ENCODE results near the gene ZNF853. TPM values are rescaled to one million over a fixed set of nuclear protein-coding genes. Genes with fewer than 3 reads are reported as not detected.

Gene ZNF853
- total and polyA plus RNA-seq, 12 donors: 1.2 to 15.3 (median 4.7) TPM

DNA sequence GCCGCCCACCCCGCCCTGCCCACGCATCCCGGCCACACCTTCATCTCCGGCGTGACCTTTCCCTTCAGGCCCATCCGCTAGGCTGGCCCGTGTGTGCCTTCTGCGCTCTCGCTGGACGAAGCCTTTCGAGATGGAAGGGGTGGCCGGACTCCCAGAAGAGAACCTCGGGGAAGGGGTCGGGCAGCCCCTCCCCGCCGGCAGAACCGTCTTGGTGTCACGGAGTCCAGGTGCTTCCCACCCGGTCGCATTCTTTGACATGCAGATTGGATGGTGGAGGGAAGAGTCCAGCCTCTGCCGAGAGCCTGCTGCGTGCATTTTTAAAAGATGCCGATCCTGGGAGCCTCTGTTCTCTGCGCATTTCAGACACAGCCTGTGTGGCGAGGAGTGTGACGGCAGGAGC, 7.3 kb upstream of the ZNF853 start:
- Histone ChIP-seq H3K4me3 (no peak overlapping the region), H3K4me1 (replicated peaks in 1 of 2) (no peaks in the 10 kb centered on the region), H3K36me3 (replicated peaks in 1 of 2) (peaks cover 0 to 35% of the 10 kb centered on the region in 2 donors), H3K27me3 (no peaks in the 10 kb centered on the region), H3K27ac (no peak overlapping the region), H3K9me3 (replicated peaks in 1 of 3) (no peaks in the 10 kb centered on the region)
- WGBS, 4 donors: 89 to 91% (median 90%) methylated on average over 17 to 27 of the region's 27 CpGs
- no peak for DNase-seq
- intact Hi-C loops (cut with DNase I): no loop called here
- TF ChIP-seq, protein P1, sequence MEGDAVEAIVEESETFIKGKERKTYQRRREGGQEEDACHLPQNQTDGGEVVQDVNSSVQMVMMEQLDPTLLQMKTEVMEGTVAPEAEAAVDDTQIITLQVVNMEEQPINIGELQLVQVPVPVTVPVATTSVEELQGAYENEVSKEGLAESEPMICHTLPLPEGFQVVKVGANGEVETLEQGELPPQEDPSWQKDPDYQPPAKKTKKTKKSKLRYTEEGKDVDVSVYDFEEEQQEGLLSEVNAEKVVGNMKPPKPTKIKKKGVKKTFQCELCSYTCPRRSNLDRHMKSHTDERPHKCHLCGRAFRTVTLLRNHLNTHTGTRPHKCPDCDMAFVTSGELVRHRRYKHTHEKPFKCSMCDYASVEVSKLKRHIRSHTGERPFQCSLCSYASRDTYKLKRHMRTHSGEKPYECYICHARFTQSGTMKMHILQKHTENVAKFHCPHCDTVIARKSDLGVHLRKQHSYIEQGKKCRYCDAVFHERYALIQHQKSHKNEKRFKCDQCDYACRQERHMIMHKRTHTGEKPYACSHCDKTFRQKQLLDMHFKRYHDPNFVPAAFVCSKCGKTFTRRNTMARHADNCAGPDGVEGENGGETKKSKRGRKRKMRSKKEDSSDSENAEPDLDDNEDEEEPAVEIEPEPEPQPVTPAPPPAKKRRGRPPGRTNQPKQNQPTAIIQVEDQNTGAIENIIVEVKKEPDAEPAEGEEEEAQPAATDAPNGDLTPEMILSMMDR (IDR thresholded peaks at IDR 0.05): no peak
- no peak for TF ChIP-seq POLR2A (IDR thresholded peaks at IDR 0.05)

- no peak overlapping the region for H3K4me3 ChIP-seq
- intact Hi-C loops (cut with DNase I): no loop called here
- H3K4me1 ChIP-seq (replicated peaks in 1 of 2): no peaks in the 10 kb centered on the region
- H3K27ac ChIP-seq: no peak overlapping the region
- peaks cover 0 to 30% of the 10 kb centered on the region in 2 donors for H3K36me3 ChIP-seq (replicated peaks in 1 of 2)
- no peaks in the 10 kb centered on the region for H3K9me3 ChIP-seq (replicated peaks in 1 of 3)
- H3K27me3 ChIP-seq: no peaks in the 10 kb centered on the region
- TF ChIP-seq, protein P1 (IDR thresholded peaks at IDR 0.05): no peak
- no peak for TF ChIP-seq POLR2A (IDR thresholded peaks at IDR 0.05)
- no peak for DNase-seq
- 91 to 96% (median 95%) methylated on average over 12 of the region's 12 CpGs for WGBS, 4 donors
These were observed 6.6 kb upstream of the ZNF853 start for GRCh38 chr7:6608794-6609193.

DNA sequence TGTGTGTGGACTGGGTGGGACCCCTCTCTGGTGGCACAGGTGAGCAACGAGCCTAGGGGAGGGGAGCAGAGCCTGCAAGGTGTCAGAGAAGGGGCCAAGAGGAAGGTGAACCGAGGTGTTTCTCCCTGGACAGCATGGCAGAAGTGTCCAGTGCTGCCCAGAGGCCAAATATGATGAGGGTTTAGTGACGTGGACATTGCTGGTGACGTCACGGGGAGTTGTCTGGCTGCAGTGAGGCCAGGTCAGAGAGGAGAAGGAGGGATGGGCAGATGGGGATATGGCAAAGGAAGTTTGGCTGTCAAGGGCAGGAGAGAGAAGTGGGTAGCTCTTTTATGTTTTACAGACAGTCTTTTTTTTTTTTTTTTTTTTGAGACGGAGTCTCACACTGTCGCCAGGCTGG, 2.6 kb upstream of the ZNF853 start:
- no peak for TF ChIP-seq POLR2A (IDR thresholded peaks at IDR 0.05)
- TF ChIP-seq, protein P1 (IDR thresholded peaks at IDR 0.05): no peak
- Histone ChIP-seq H3K4me3 (no peak overlapping the region), H3K27me3 (no peaks in the 10 kb centered on the region), H3K4me1 (replicated peaks in 1 of 2) (peaks cover 0 to 9% of the 10 kb centered on the region in 2 donors), H3K36me3 (replicated peaks in 1 of 2) (peaks cover 0 to 11% of the 10 kb centered on the region in 2 donors), H3K27ac (no peak overlapping the region), H3K9me3 (replicated peaks in 1 of 3) (no peaks in the 10 kb centered on the region)
- WGBS, 4 donors: 57 to 73% (median 67%) methylated on average over 5 to 7 of the region's 7 CpGs
- no peak for DNase-seq
- intact Hi-C loops (cut with DNase I): no loop called here

DNA sequence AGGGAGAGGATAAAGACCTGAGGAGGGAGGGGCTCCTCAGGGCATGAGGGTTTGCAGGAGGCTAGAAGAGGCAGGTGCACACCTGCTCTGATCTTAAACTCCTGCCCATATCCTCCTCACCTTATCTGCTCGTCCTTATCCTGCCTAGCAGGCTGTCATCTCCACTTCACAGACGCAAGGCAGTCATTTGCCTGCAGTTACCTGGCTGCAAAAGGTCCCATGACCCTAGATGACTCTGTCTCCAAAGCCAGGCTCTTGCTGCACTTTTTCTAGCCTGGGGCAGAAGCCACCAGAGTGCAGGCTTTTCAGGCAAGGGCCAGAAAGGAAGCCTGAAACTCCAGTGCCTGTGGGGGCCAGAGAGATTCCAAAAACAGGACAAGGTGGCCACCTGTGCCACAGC, 1.7 kb upstream of the ZNF853 start:
- Histone ChIP-seq H3K4me3 (no peak overlapping the region), H3K4me1 (replicated peaks in 1 of 2) (peaks cover 0 to 9% of the 10 kb centered on the region in 2 donors), H3K9me3 (replicated peaks in 1 of 3) (no peaks in the 10 kb centered on the region), H3K27ac (no peak overlapping the region), H3K27me3 (no peaks in the 10 kb centered on the region), H3K36me3 (replicated peaks in 1 of 2) (peaks cover 0 to 3% of the 10 kb centered on the region in 2 donors)
- intact Hi-C loops (cut with DNase I): no loop called here
- no peak for DNase-seq
- TF ChIP-seq POLR2A (IDR thresholded peaks at IDR 0.05): no peak
- TF ChIP-seq, protein P1 (IDR thresholded peaks at IDR 0.05): no peak
- 26 to 55% (median 36%) methylated on average over 2 of the region's 2 CpGs for WGBS, 4 donors
